ENCODE data around the gene FAM131B. TPM values are rescaled to one million over a fixed set of nuclear protein-coding genes. Genes with fewer than 3 reads are reported as not detected.

Gene FAM131B
- total and polyA plus RNA-seq, 2 of the 8 experiments (the other 6 are each of a cell fraction or from before 2014, with no cell fraction given) = 23.1 to 38.2 TPM

- Histone ChIP-seq H3K27ac (ENCODE audit: low read depth, low read length) (no peak overlapping the region), H3K36me3 (ENCODE audit: control insufficient read depth in 2 of 4, insufficient read depth in 4 of 4, low read length in 3 of 4) (0 out of 8 replicates have a peak, but pooled peaks cover 0 to 3% (median 0%) of the 10 kb centered on the region in 4 experiments), H3K4me3 (ENCODE audit: extremely low read depth in 1 of 4, insufficient read depth in 2 of 4, low read depth in 3 of 4, low read length in 4 of 4) (no peak overlapping the region), H3K4ac (replicated peaks; ENCODE audit: insufficient read length, low read depth, low read length) (no peak overlapping the region), H3K4me2 (ENCODE audit: insufficient read depth in 1 of 2, low read depth in 2 of 2, low read length in 2 of 2) (no peak overlapping the region), H2BK20ac (ENCODE audit: low read length) (no peak overlapping the region), H2AK5ac (ENCODE audit: low read depth, low read length) (no peak overlapping the region), H3K23me2 (ENCODE audit: low read depth, low read length) (no peaks in the 10 kb centered on the region), H3K18ac (ENCODE audit: extremely low read depth, low read length) (no peak overlapping the region), H4K20me1 (replicated peaks in 1 of 2; ENCODE audit: control insufficient read depth in 1 of 2, insufficient read depth in 2 of 2, low read length in 2 of 2) (no peaks in the 10 kb centered on the region), H3K9ac (replicated peaks in 1 of 4; ENCODE audit: extremely low read depth in 1 of 4, low read depth in 3 of 4, low read length in 3 of 4) (no peak overlapping the region), H2BK120ac (replicated peaks; ENCODE audit: low read depth, low read length) (no peak overlapping the region), H4K5ac (ENCODE audit: insufficient read length, low read depth, low read length) (no peak overlapping the region), H3K56ac (replicated peaks; ENCODE audit: insufficient read length, low read depth, low read length) (no peak overlapping the region), H4K91ac (replicated peaks; ENCODE audit: insufficient read length, low read length) (no peak overlapping the region), H2BK12ac (ENCODE audit: low read depth, low read length) (no peak overlapping the region), H3K14ac (ENCODE audit: insufficient read length) (no peak overlapping the region), H2AFZ (ENCODE audit: low read length) (no peak overlapping the region), H3K9me3 (ENCODE audit: insufficient read depth in 2 of 2, low read depth in 1 of 2, low read length in 1 of 2) (no peaks in the 10 kb centered on the region), H3K79me2 (ENCODE audit: control insufficient read depth in 1 of 2, insufficient read depth in 2 of 2, low read length in 2 of 2) (no peaks in the 10 kb centered on the region), H2BK15ac (ENCODE audit: low read length) (no peak overlapping the region), H4K8ac (ENCODE audit: extremely low read depth, insufficient read depth, low read length) (no peak overlapping the region), H2BK5ac (ENCODE audit: low read depth, low read length) (no peak overlapping the region), H3K79me1 (ENCODE audit: low read depth, low read length) (no peaks in the 10 kb centered on the region), H3K27me3 (replicated peaks in 1 of 4; ENCODE audit: control insufficient read depth in 3 of 4, extremely low read depth in 1 of 4, insufficient read depth in 3 of 4, low read length in 3 of 4) (no peaks in the 10 kb centered on the region; a peak in 1 of 7 replicates), H3K4me1 (replicated peaks in 1 of 4; ENCODE audit: control insufficient read depth in 3 of 4, insufficient read depth in 4 of 4, low read length in 3 of 4) (peaks cover 0 to 2% (median 0%) of the 10 kb centered on the region in 4 experiments; a peak in 1 of 7 replicates), H3K23ac (ENCODE audit: insufficient read length) (no peak overlapping the region)
- FAIRE-seq (no peak), DNase-seq (ENCODE audit: low read depth in 1 of 2, low spot score in 2 of 2) (no peak)
- POLR2A ChIA-PET (ENCODE audit: partially characterized antibody) = no interaction called here
- TF ChIP-seq RFX5 (IDR thresholded peaks at IDR 0.05; ENCODE audit: borderline replicate concordance, low read depth, low read length) = no peak
- no peak for TF ChIP-seq SUZ12 (IDR thresholded peaks at IDR 0.05; ENCODE audit: low read length)
- TF ChIP-seq CTCF (IDR thresholded peaks at IDR 0.05; ENCODE audit: control extremely low read depth in 1 of 3, insufficient read depth in 1 of 3, low read depth in 1 of 3, low read length in 3 of 3) = no peak
- no peak for TF ChIP-seq EP300 (IDR thresholded peaks at IDR 0.05; ENCODE audit: borderline replicate concordance in 1 of 2, low read depth in 2 of 2, low read length in 2 of 2)
- CTCF ChIA-PET (ENCODE audit: partially characterized antibody) = interaction anchor here (1.9 to 2.7 kb wide), 2 partner anchors 11 to 15 kb away, joined by 6 to 10 read pairs; no protein-coding TSS in a partner anchor
These were observed 48.4 kb downstream of the FAM131B start for GRCh38 chr7:143314127-143314526.
